HepG2 (cell line): Measurements from ENCODE around the gene TRIM8. TPM values are rescaled to one million over a fixed set of nuclear protein-coding genes. Genes with fewer than 3 reads are reported as not detected.

Experiments used
- ATAC-seq: fragments of 200-7000 bp; cut with Tn5 transposase; 3 replicates; pipeline ENCODE4 v1.9.1; 2020; ENCODE audit warnings: mild to moderate bottlenecking, moderate library complexity
- BruUV-seq: library from RNA; stranded (reverse); fragments of 400-500 nt; replicated peaks from 2 replicates; lab custom pipeline; 2021; lab: Mats Ljungman, UMichigan
- CTCF ChIA-PET: fragments of 300-600 bp; formaldehyde crosslinking; extraction: SDS; loops from one replicate; lab custom pipeline; 2021; ENCODE audit warnings: low total read pairs, inconsistent platforms, low intra/inter-chr PET ratio; lab: Yijun Ruan, JAX
- POLR2A ChIA-PET: fragments of 350-600 bp; sonication (Branson Sonifier 250); formaldehyde crosslinking; loops from one replicate; lab custom pipeline; 2020; ENCODE audit warnings: antibody characterized with exemption, inconsistent platforms; lab: Yijun Ruan, JAX
- DNase-seq: peaks from one replicate; pipeline ENCODE4 v3.0.0-alpha.2; 2015; ENCODE audit warnings: low spot score
- FAIRE-seq: peaks from 3 replicates; lab custom pipeline; 2011; peaks lifted over from hg19 to GRCh38; lab: Jason Lieb, UNC
- H2AFZ ChIP-seq: one replicate; pipeline ENCODE4 v1.6.1; 2011; ENCODE audit warnings: low read length, inconsistent platforms
- H3K27ac ChIP-seq: fragments of 300-600 bp; 3 replicates; pipeline ENCODE4 v1.8.0; 2011; ENCODE audit warnings: mixed run types, mild to moderate bottlenecking, mixed read lengths, low read length, inconsistent platforms; ENCODE audit not compliant: insufficient read depth; ENCODE audit errors: extremely low read length
- H3K27me3 ChIP-seq, 2 experiments: fragments of 200-600 bp in 1 of 2; 2 replicates in 1 of 2; 3 replicates in 1 of 2; pipeline versions ENCODE4 v1.6.0 to v1.8.0; 2011; ENCODE audit warnings: low read length in 2 of 2, mild to moderate bottlenecking in 2 of 2, moderate library complexity in 2 of 2, inconsistent platforms in 1 of 2; ENCODE audit not compliant: insufficient read depth in 2 of 2, control insufficient read depth in 1 of 2
- H3K36me3 ChIP-seq, 2 experiments: fragments of 200-600 bp in 1 of 2; replicated peaks in 1 of 2; 2 replicates in 1 of 2; 3 replicates in 1 of 2; pipeline versions ENCODE4 v1.5.1 to v1.8.0; 2011; ENCODE audit warnings: low read length in 2 of 2, inconsistent platforms in 1 of 2; ENCODE audit not compliant: insufficient read depth in 2 of 2, control insufficient read depth in 1 of 2
- H3K4me1 ChIP-seq: 2 replicates; pipeline ENCODE4 v1.5.1; 2012; ENCODE audit warnings: low read length, inconsistent platforms; ENCODE audit not compliant: insufficient read depth
- H3K4me2 ChIP-seq: 2 replicates; pipeline ENCODE4 v1.6.0; 2011; ENCODE audit warnings: low read depth, low read length, inconsistent platforms
- H3K4me3 ChIP-seq, 3 experiments: fragments of 200-600 bp in 1 of 3; sonication (generic), shearing (Covaris generic) in 1 of 3; replicated peaks in 1 of 3; 2 replicates each; pipeline ENCODE4 v1.5.1; 2011 to 2016; ENCODE audit warnings: low read length in 3 of 3, inconsistent platforms in 2 of 3, low read depth in 2 of 3, mild to moderate bottlenecking in 2 of 3, control low read depth in 1 of 3, mixed read lengths in 1 of 3; ENCODE audit not compliant: insufficient read depth in 1 of 3
- H3K79me2 ChIP-seq: one replicate; pipeline ENCODE4 v1.6.1; 2011; ENCODE audit warnings: low read length, inconsistent platforms; ENCODE audit not compliant: insufficient read depth
- H3K9ac ChIP-seq: 2 replicates; pipeline ENCODE4 v1.6.0; 2011; ENCODE audit warnings: mild to moderate bottlenecking, low read depth, low read length, inconsistent platforms; ENCODE audit not compliant: insufficient read depth
- H3K9me3 ChIP-seq: 2 replicates; pipeline ENCODE4 v1.5.1; 2012; ENCODE audit warnings: mild to moderate bottlenecking, low read length
- H4K20me1 ChIP-seq: 2 replicates; pipeline ENCODE4 v1.6.0; 2011; ENCODE audit warnings: inconsistent platforms, mild to moderate bottlenecking, low read length, moderate library complexity; ENCODE audit not compliant: insufficient read depth
- CBX5 ChIP-seq: sonication (generic); formaldehyde crosslinking; IDR thresholded peaks from 2 replicates; pipeline ENCODE4 v1.4.0; 2020; ENCODE audit warnings: missing genetic modification reagents, borderline replicate concordance
- CENPT ChIP-seq: sonication (generic); formaldehyde crosslinking; IDR thresholded peaks from 2 replicates; pipeline ENCODE4 v1.8.0; 2022; ENCODE audit warnings: low read depth, mild to moderate bottlenecking, moderate library complexity, missing genetic modification reagents
- E2F1 ChIP-seq: sonication (generic); formaldehyde crosslinking; IDR thresholded peaks from 2 replicates; pipeline ENCODE4 v1.5.0; 2020; ENCODE audit warnings: missing genetic modification reagents
- EEA1 ChIP-seq: sonication (generic); formaldehyde crosslinking; IDR thresholded peaks from 2 replicates; pipeline ENCODE4 v1.5.1; 2020; ENCODE audit warnings: mild to moderate bottlenecking, missing genetic modification reagents, borderline replicate concordance
- FOXC1 ChIP-seq: sonication (generic); formaldehyde crosslinking; IDR thresholded peaks from 2 replicates; pipeline ENCODE4 v1.8.0; 2022; ENCODE audit warnings: mild to moderate bottlenecking, missing genetic modification reagents, borderline replicate concordance
- NFKBIZ ChIP-seq: IDR thresholded peaks from 2 replicates; pipeline ENCODE4 v1.6.1; 2018; ENCODE audit warnings: missing genetic modification reagents, missing compliant biosample characterization
- PAX8 ChIP-seq: sonication (generic); formaldehyde crosslinking; IDR thresholded peaks from 2 replicates; pipeline ENCODE4 v1.8.0; 2022; ENCODE audit warnings: mild to moderate bottlenecking, missing genetic modification reagents, borderline replicate concordance
- TARDBP ChIP-seq: sonication (generic); formaldehyde crosslinking; IDR thresholded peaks from 2 replicates; pipeline ENCODE4 v1.8.0; 2022; ENCODE audit warnings: mild to moderate bottlenecking, missing genetic modification reagents
- TCF12 ChIP-seq, 2 experiments: fragments of 450-650 bp in 1 of 2; sonication (generic) in 1 of 2; formaldehyde crosslinking in 1 of 2; IDR thresholded peaks; 2 replicates each; pipeline versions ENCODE4 v1.6.1 to v1.8.0; 2017 to 2022; ENCODE audit warnings: antibody characterized with exemption in 1 of 2, mild to moderate bottlenecking in 1 of 2, missing genetic modification reagents in 1 of 2, moderate library complexity in 1 of 2
- YEATS2 ChIP-seq: sonication (generic); formaldehyde crosslinking; IDR thresholded peaks from 2 replicates; pipeline ENCODE4 v1.4.0; 2020; ENCODE audit warnings: missing genetic modification reagents, borderline replicate concordance
- ZBTB38 ChIP-seq: sonication (generic); formaldehyde crosslinking; IDR thresholded peaks from 2 replicates; pipeline ENCODE4 v1.5.1; 2020; ENCODE audit warnings: mild to moderate bottlenecking, missing genetic modification reagents
- ZNF496 ChIP-seq: sonication (generic); formaldehyde crosslinking; IDR thresholded peaks from 2 replicates; pipeline ENCODE4 v1.8.1; 2023; ENCODE audit warnings: mild to moderate bottlenecking, moderate library complexity, missing genetic modification reagents; ENCODE audit not compliant: insufficient replicate concordance
- ZNF678 ChIP-seq: sonication (generic); formaldehyde crosslinking; IDR thresholded peaks from 2 replicates; pipeline ENCODE4 v1.4.0; 2020; ENCODE audit warnings: mild to moderate bottlenecking, missing genetic modification reagents
- WGBS: methylation state at CpG from one replicate; pipeline ENCODE4 v1.1.6; 2017; ENCODE audit warnings: low lambda C conversion rate; 5-methylcytosine and 5-hydroxymethylcytosine counted together
- in situ Hi-C: cut with HindIII; loops from 2 replicates; pipeline ENCODE4 v1.10.0; 2017; ENCODE audit warnings: low pct_unique_long_range_greater_than_20kb; ENCODE audit not compliant: extremely low pct_ligation_motif_present
- intact Hi-C: fragments of 100-400 bp; cut with micrococcal nuclease; formaldehyde crosslinking; loops from one replicate; pipeline ENCODE4 v1.10.0; 2022; ENCODE audit not compliant: unreplicated experiment
- polyA plus RNA-seq, 8 experiments: library from polyadenylated mRNA; depleted of rRNA in 3 of 8; stranded (reverse) in 7 of 8; unstranded in 1 of 8; fragments of >200 nt; fragmentation: Illumina TruSeq in 4 of 8; extraction: Trizol in 4 of 8; gene quantifications; 2 replicates each; pipeline versions ENCODE4 v1.2.1 to v1.2.3, GENCODE V29; 2011 to 2016; ENCODE audit warnings: low read depth in 4 of 8, missing spikeins in 1 of 8, mixed read lengths in 1 of 8; ENCODE audit not compliant: insufficient read depth in 1 of 8
- total RNA-seq, 5 experiments: library from RNA; depleted of rRNA; stranded (reverse); fragments of >200 nt; fragmentation: Illumina TruSeq; extraction: Trizol; gene quantifications; 2 replicates each; pipeline ENCODE4 v1.2.3, GENCODE V29; 2016; ENCODE audit warnings: low read depth in 1 of 5
- TF ChIP-seq, protein P1 (sequence below): sonication (generic); formaldehyde crosslinking; IDR thresholded peaks from 2 replicates; pipeline ENCODE4 v1.8.0; 2022; ENCODE audit warnings: mild to moderate bottlenecking, missing genetic modification reagents, moderate library complexity
- TF ChIP-seq, protein P2 (sequence below): sonication (generic); formaldehyde crosslinking; IDR thresholded peaks from 2 replicates; pipeline ENCODE4 v1.4.0; 2020; ENCODE audit warnings: low read depth, mild to moderate bottlenecking, missing genetic modification reagents

TRIM8 gene
- total and polyA plus RNA-seq, 2 of the 13 experiments (the other 11 are each of a cell fraction or from before 2014, with no cell fraction given): 38.9 to 66.5 TPM

DNA sequence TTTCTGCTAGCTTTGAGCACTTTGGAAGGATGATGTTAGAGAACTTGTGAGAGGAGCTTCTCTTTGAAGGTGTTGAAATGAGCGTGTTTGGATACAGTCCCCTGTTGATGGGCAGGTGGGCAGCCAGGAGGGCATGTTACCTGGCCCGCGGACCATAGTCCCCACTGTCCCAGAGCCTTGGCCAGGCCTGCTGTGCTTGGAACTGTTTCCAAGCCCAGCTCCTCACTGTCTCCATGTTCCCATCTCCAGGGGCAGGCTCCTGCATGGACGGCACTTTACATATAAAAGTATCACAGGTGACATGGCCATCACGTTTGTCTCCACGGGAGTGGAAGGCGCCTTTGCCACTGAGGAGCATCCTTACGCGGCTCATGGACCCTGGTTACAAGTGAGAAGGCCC is 27.2 kb upstream of the TRIM8 start:
- Histone ChIP-seq H3K36me3 (peaks cover 8 to 24% of the 10 kb centered on the region in 2 experiments; a peak in 4 of 5 replicates), H3K9ac (no peak overlapping the region), H3K4me1 (peaks cover 23% of the 10 kb centered on the region), H3K9me3 (no peaks in the 10 kb centered on the region), H3K27me3 (no peaks in the 10 kb centered on the region), H3K4me3 (no peak overlapping the region), H3K27ac (no peak overlapping the region), H2AFZ (no peak overlapping the region), H3K79me2 (no peaks in the 10 kb centered on the region), H4K20me1 (no peaks in the 10 kb centered on the region), H3K4me2 (no peak overlapping the region)
- no TSS peak for BruUV-seq
- no peak for ATAC-seq
- ChIA-PET CTCF (no interaction called here), POLR2A (interaction anchor here (1.3 kb wide), 1 partner anchor 11 kb away, joined by 3 read pairs; no protein-coding TSS in a partner anchor)
- no peak for FAIRE-seq
- TF ChIP-seq TARDBP (CRISPR knock-in tag) (no peak), EEA1 (CRISPR knock-in tag) (no peak), CENPT (CRISPR knock-in tag) (no peak), YEATS2 (CRISPR knock-in tag) (no peak), FOXC1 (CRISPR knock-in tag) (no peak), CBX5 (CRISPR knock-in tag) (no peak)
- TF ChIP-seq, protein P1, sequence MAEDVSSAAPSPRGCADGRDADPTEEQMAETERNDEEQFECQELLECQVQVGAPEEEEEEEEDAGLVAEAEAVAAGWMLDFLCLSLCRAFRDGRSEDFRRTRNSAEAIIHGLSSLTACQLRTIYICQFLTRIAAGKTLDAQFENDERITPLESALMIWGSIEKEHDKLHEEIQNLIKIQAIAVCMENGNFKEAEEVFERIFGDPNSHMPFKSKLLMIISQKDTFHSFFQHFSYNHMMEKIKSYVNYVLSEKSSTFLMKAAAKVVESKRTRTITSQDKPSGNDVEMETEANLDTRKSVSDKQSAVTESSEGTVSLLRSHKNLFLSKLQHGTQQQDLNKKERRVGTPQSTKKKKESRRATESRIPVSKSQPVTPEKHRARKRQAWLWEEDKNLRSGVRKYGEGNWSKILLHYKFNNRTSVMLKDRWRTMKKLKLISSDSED (CRISPR knock-in tag): no peak
- intact Hi-C loops (no loop called here), in situ Hi-C loops (no loop called here)
- DNase-seq: no peak
- WGBS: 98% methylated on average over 6 of the region's 9 CpGs

GRCh38 chr10:102617816-102618215 is 26.5 kb upstream of the TRIM8 start:
- Histone ChIP-seq H3K27me3 (no peaks in the 10 kb centered on the region), H3K4me2 (no peak overlapping the region), H3K4me3 (no peak overlapping the region), H3K9ac (no peak overlapping the region), H4K20me1 (no peaks in the 10 kb centered on the region), H3K79me2 (no peaks in the 10 kb centered on the region), H3K36me3 (peaks cover 7 to 24% of the 10 kb centered on the region in 2 experiments; a peak in 4 of 5 replicates), H3K4me1 (peaks cover 27% of the 10 kb centered on the region), H3K27ac (no peak overlapping the region), H3K9me3 (no peaks in the 10 kb centered on the region), H2AFZ (no peak overlapping the region)
- intact Hi-C loops (no loop called here), in situ Hi-C loops (no loop called here)
- BruUV-seq: no TSS peak
- WGBS: 95% methylated on average over 7 of the region's 8 CpGs
- ATAC-seq (no peak), FAIRE-seq (no peak), DNase-seq (no peak)
- CTCF ChIA-PET: no interaction called here
- POLR2A ChIA-PET: no interaction called here
- no peak for TF ChIP-seq ZNF678 (CRISPR knock-in tag)
- TF ChIP-seq NFKBIZ (CRISPR knock-in tag): no peak
- TF ChIP-seq ZBTB38 (CRISPR knock-in tag): no peak
- TF ChIP-seq, protein P2, sequence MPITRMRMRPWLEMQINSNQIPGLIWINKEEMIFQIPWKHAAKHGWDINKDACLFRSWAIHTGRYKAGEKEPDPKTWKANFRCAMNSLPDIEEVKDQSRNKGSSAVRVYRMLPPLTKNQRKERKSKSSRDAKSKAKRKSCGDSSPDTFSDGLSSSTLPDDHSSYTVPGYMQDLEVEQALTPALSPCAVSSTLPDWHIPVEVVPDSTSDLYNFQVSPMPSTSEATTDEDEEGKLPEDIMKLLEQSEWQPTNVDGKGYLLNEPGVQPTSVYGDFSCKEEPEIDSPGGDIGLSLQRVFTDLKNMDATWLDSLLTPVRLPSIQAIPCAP (CRISPR knock-in tag): no peak
- no peak for TF ChIP-seq TCF12 (IDR thresholded peaks at IDR 0.05)
- no peak for TF ChIP-seq TCF12 (CRISPR knock-in tag; IDR thresholded peaks at IDR 0.05)
- no peak for TF ChIP-seq E2F1 (CRISPR knock-in tag)
- no peak for TF ChIP-seq PAX8 (CRISPR knock-in tag)
- TF ChIP-seq ZNF496 (CRISPR knock-in tag): no peak
